T-cell (primary cell): ENCODE measurements around the gene ZNF611. TPM values are rescaled to one million over a fixed set of nuclear protein-coding genes. Genes with fewer than 3 reads are reported as not detected.
"Not testable (repeated sequence)": the region's sequence is repeated elsewhere in the genome, so short reads cannot be mapped to it uniquely, and the experiment has no call there.

Source experiments
- ATAC-seq, 4 experiments: fragments of 200-7000 bp in 3 of 4; fragments of 150-1000 bp in 1 of 4; cut with Tn5 transposase; replicated peaks in 1 of 4; 1 replicate in 3 of 4; 2 replicates in 1 of 4; pipeline ENCODE4 v1.10.0; 2021; ENCODE audit warnings: moderate library complexity in 3 of 4, mild to moderate bottlenecking in 2 of 4, moderate number of reproducible peaks in 1 of 4
- CTCF ChIA-PET, 2 donors: fragments of 300-600 bp; sonication (Branson Sonifier 250); formaldehyde crosslinking; loops; one replicate each; lab custom pipeline; 2022; ENCODE audit warnings: antibody characterized with exemption in 2 of 2; lab: Charles Lee
- POLR2A ChIA-PET, 2 donors: fragments of 300-600 bp; sonication (Branson Sonifier 250); formaldehyde crosslinking; loops; one replicate each; lab custom pipeline; 2022; ENCODE audit warnings: antibody characterized with exemption in 2 of 2; lab: Charles Lee
- DNase-seq, 35 experiments: peaks; one replicate each; pipeline versions ENCODE4 v3.0.0 to v3.0.0-alpha.2; 2013 to 2023
- H3K27ac ChIP-seq: one replicate; pipeline ENCODE4 v1.5.1; 2013; ENCODE audit warnings: low read length
- H3K27me3 ChIP-seq, 2 experiments: replicated peaks in 1 of 2; 1 replicate in 1 of 2; 2 replicates in 1 of 2; pipeline versions ENCODE4 v1.6.1 to v1.7.0; 2013; ENCODE audit warnings: low read length in 1 of 2, mixed read lengths in 1 of 2; ENCODE audit not compliant: control insufficient read depth in 2 of 2, insufficient read depth in 2 of 2; ENCODE audit errors: extremely low read depth in 1 of 2
- H3K36me3 ChIP-seq, 2 donors: 1 replicate in 1 of 2; 2 replicates in 1 of 2; pipeline versions ENCODE4 v1.6.1 to v1.7.0; 2013; ENCODE audit warnings: low read length in 1 of 2; ENCODE audit not compliant: control insufficient read depth in 2 of 2, insufficient read depth in 1 of 2; ENCODE audit errors: extremely low read depth in 1 of 2
- H3K4me1 ChIP-seq, 2 experiments: 1 replicate in 1 of 2; 2 replicates in 1 of 2; pipeline versions ENCODE4 v1.6.1 to v1.7.0; 2013; ENCODE audit warnings: low read length in 2 of 2, mixed read lengths in 1 of 2; ENCODE audit not compliant: insufficient read depth in 2 of 2, control insufficient read depth in 1 of 2; ENCODE audit errors: extremely low read depth in 1 of 2
- H3K4me3 ChIP-seq, 2 donors: 1 replicate in 1 of 2; 2 replicates in 1 of 2; pipeline versions ENCODE4 v1.5.1 to v1.7.0; 2013; ENCODE audit warnings: mild to moderate bottlenecking in 2 of 2, low read length in 1 of 2, moderate library complexity in 1 of 2; ENCODE audit not compliant: control insufficient read depth in 1 of 2; ENCODE audit errors: extremely low read depth in 1 of 2
- H3K9me3 ChIP-seq: 2 replicates; pipeline ENCODE4 v1.7.0; 2013
- H3K27ac Mint-ChIP-seq, 2 donors: one replicate each; pipeline ENCODE4 v1.8.0; 2020 to 2021; ENCODE audit warnings: mild to moderate bottlenecking in 2 of 2, mixed read lengths in 2 of 2
- H3K27me3 Mint-ChIP-seq, 2 donors: one replicate each; pipeline ENCODE4 v1.8.0; 2021 to 2022; ENCODE audit warnings: mixed read lengths in 2 of 2
- H3K36me3 Mint-ChIP-seq: one replicate; pipeline ENCODE4 v1.8.0; 2021; ENCODE audit warnings: mixed read lengths
- H3K4me1 Mint-ChIP-seq, 3 donors: one replicate each; pipeline ENCODE4 v1.8.0; 2020 to 2022; ENCODE audit warnings: mixed read lengths in 3 of 3, mild to moderate bottlenecking in 1 of 3
- H3K4me3 Mint-ChIP-seq, 3 donors: one replicate each; pipeline ENCODE4 v1.8.0; 2020 to 2022; ENCODE audit warnings: mild to moderate bottlenecking in 3 of 3, mixed read lengths in 3 of 3, moderate library complexity in 3 of 3
- H3K9me3 Mint-ChIP-seq, 3 donors: one replicate each; pipeline ENCODE4 v1.8.0; 2020 to 2022; ENCODE audit warnings: mixed read lengths in 3 of 3
- WGBS: methylation state at CpG from one replicate; pipeline ENCODE4 v1.1.5; 2013; ENCODE audit warnings: missing lambda C conversion rate; ENCODE audit not compliant: insufficient coverage; 5-methylcytosine and 5-hydroxymethylcytosine counted together
- total RNA-seq, 35 experiments: library from RNA in 6 of 35; stranded (reverse) in 6 of 35; fragments of 120-200 nt in 1 of 35; gene quantifications; one replicate each; pipeline versions ENCODE4 v1.2.1 to v1.2.4 and lab custom pipeline; 2013 to 2026

ZNF611 gene
- total RNA-seq, 5 donors from 2014 or later (not counting 1 experiment from before 2014, with no cell fraction given) = 31.5 to 46.2 (median 37.0) TPM

DNA sequence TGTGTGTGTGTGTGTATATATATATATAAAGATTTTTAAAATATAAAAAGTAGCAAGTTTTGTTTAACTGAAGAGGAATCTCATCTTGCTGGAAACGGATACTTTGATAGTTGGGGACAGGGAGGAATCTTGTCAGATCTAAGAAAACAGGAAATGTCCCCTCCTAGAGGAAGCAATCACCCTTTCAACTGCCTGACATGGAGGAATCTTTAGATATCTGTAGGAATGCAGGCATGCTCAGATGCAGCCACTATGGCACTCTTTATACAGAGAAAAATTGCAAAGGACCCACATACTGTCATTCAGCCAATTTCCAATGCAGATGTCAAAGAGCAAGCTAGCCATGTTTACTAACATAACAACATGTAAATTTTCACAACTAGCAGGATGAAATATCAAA is 38.8 kb downstream of the ZNF611 start:
- WGBS = no CpG with 5 or more reads among the region's 1 CpG
- H3K27ac Mint-ChIP-seq = no peak overlapping the region

DNA sequence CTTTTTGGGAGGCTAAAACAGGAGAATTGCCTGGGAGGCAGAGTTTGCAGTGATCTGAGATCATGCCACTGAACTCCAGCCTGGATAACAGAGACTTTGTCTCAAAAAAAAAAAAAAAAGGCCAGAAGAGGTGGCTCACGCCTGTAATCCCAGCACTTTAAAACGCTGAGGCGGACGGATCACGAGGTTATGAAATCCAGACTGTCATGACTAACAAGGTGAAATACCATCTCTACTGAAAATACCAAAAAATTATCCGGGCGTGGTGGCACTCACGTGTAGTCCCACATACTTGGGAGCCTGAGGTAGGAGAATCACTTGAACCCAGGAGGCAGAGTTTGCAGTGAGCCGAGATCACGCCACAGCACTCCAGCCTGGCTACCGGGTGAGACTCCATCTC is 39.9 kb downstream of the ZNF611 start:
- H3K27me3 Mint-ChIP-seq = no peaks in the 10 kb centered on the region
- no peak overlapping the region for H3K4me3 Mint-ChIP-seq
- ChIA-PET CTCF (no interaction called here), POLR2A (no interaction called here)
- H3K27me3 ChIP-seq = no peaks in the 10 kb centered on the region
- H3K4me3 ChIP-seq = no peak overlapping the region
- WGBS = no CpG with 5 or more reads among the region's 11 CpGs
- H3K27ac Mint-ChIP-seq = no peak overlapping the region
- H3K4me1 Mint-ChIP-seq = peaks cover 11 to 14% (median 13%) of the 10 kb centered on the region in 3 donors
- DNase-seq (no peak), ATAC-seq (no peak)
- no peaks in the 10 kb centered on the region for H3K36me3 ChIP-seq
- no peaks in the 10 kb centered on the region for H3K9me3 ChIP-seq
- H3K36me3 Mint-ChIP-seq = no peaks in the 10 kb centered on the region
- H3K9me3 Mint-ChIP-seq = peaks cover 0 to 13% (median 9%) of the 10 kb centered on the region in 3 donors
- H3K4me1 ChIP-seq = peaks cover 4 to 8% of the 10 kb centered on the region in 2 experiments
- no peak overlapping the region for H3K27ac ChIP-seq

More for the DNA sequence above, 38.8 kb downstream of the ZNF611 start:
- H3K4me3 Mint-ChIP-seq = no peak overlapping the region
- peaks cover 2 to 5% (median 4%) of the 10 kb centered on the region in 3 donors for H3K4me1 Mint-ChIP-seq
- Histone ChIP-seq H3K36me3 (no peaks in the 10 kb centered on the region), H3K4me3 (no peak overlapping the region), H3K27ac (no peak overlapping the region), H3K27me3 (no peaks in the 10 kb centered on the region), H3K9me3 (no peaks in the 10 kb centered on the region), H3K4me1 (peaks cover 2 to 4% of the 10 kb centered on the region in 2 experiments)
- POLR2A ChIA-PET = interaction anchor here in 1 of 2 donors (0.6 kb wide), 1 partner anchor 458 kb away, joined by 12 read pairs; no protein-coding TSS in a partner anchor
- ATAC-seq (no peak), DNase-seq (no peak)
- H3K36me3 Mint-ChIP-seq = peaks cover 6% of the 10 kb centered on the region
- no peaks in the 10 kb centered on the region for H3K27me3 Mint-ChIP-seq
- H3K9me3 Mint-ChIP-seq = peaks cover 0 to 19% (median 14%) of the 10 kb centered on the region in 3 donors
- CTCF ChIA-PET = no interaction called here

DNA sequence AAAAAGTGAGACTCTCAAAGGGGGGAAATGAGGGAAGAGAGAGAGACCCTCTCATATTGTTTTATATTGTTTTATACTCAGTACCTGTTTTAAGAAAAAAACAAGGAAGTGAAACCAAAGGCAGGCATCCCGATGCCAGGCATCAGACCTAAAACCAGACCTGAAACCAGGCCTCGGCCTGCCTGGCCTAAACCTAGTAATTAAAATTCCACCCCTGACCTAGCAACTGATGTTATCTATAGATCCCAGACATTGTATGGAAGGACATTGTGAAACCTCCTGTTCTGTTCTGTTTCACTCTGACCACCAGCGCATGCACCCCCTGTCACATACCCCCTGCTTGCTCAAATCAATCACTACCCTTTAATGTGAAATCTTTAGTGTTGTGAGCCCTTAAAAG is 40.6 kb downstream of the ZNF611 start:
- H3K4me1 ChIP-seq = peaks cover 7 to 14% of the 10 kb centered on the region in 2 experiments
- H3K27ac ChIP-seq, H3K4me3 ChIP-seq, H3K27me3 ChIP-seq, H3K27me3 Mint-ChIP-seq, ATAC-seq, DNase-seq, H3K9me3 ChIP-seq, H3K36me3 Mint-ChIP-seq, POLR2A ChIA-PET, H3K36me3 ChIP-seq, H3K27ac Mint-ChIP-seq, H3K4me3 Mint-ChIP-seq: not testable (repeated sequence)
- WGBS = no CpG with 5 or more reads among the region's 3 CpGs
- H3K9me3 Mint-ChIP-seq = peaks cover 0 to 11% (median 7%) of the 10 kb centered on the region in 3 donors
- H3K4me1 Mint-ChIP-seq = peaks cover 16 to 19% (median 18%) of the 10 kb centered on the region in 3 donors
- CTCF ChIA-PET = interaction anchor here in 1 of 2 donors (0.7 kb wide), 1 partner anchor 673 kb away, joined by 3 read pairs; no protein-coding TSS in a partner anchor

DNA sequence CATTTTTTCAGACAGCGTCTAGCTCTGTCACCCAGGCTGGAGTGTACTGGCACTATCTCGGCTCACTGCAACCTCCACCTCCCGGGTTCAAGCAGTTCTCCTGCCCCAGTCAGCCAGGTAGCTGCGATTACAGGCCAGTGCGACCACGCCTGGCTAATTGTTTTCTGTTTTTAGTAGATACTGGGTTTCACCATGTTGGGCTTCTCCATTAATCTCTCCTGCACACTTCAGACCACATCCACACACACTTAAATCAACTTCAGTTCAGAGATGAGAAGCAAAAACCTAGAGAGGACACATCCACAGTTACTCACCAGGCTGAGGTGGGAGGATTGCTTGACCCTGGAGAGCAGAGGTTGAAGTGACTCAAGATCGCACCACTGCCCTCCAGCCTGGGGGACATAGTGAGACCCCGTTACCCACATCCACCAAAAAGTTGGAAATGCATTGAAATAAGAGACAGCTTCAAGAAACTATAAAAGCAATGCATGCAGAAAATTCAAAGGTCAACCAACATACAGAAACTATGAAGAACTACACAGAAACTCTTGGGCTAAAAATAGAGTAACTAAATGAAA is 42.3 kb downstream of the ZNF611 start:
- Mint-ChIP-seq H3K36me3 (no peaks in the 10 kb centered on the region), H3K27me3 (no peaks in the 10 kb centered on the region), H3K4me1 (peaks cover 29 to 32% (median 29%) of the 10 kb centered on the region in 3 donors), H3K9me3 (peaks cover 0 to 1% (median 1%) of the 10 kb centered on the region in 3 donors), H3K27ac (no peak overlapping the region), H3K4me3 (peak overlapping the region in 1 of 3 donors; percentile 24)
- DNase-seq = no peak
- ChIA-PET POLR2A (no interaction called here), CTCF (no interaction called here)
- H3K4me3 ChIP-seq = no peak overlapping the region
- H3K27me3 ChIP-seq = no peaks in the 10 kb centered on the region
- no peaks in the 10 kb centered on the region for H3K9me3 ChIP-seq
- no peak overlapping the region for H3K27ac ChIP-seq
- WGBS = no CpG with 5 or more reads among the region's 8 CpGs
- peaks cover 11 to 20% of the 10 kb centered on the region in 2 experiments for H3K4me1 ChIP-seq
- no peak for ATAC-seq
- H3K36me3 ChIP-seq = no peaks in the 10 kb centered on the region

DNA sequence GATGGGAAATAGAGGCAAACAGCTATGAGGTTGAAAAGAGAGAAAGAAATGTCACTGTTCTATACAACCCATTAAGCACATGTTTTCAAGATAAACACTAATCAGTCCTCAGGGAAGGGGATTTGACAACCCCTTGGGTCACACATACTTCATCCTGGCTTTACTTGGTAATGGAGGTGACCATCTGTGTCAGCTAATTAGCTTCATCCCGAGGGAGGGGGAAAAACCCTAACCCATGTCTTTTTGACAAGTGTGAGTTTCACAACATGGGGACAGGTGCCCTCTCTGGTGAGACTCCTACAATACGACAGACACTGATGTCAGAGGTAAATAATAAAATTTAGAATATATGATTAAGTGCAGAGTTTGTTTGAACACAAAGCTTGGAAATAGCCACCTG is 43.1 kb downstream of the ZNF611 start:
- peaks cover 29 to 32% (median 29%) of the 10 kb centered on the region in 3 donors for H3K4me1 Mint-ChIP-seq
- no peak overlapping the region for H3K27ac Mint-ChIP-seq
- no peaks in the 10 kb centered on the region for H3K27me3 Mint-ChIP-seq
- Histone ChIP-seq H3K4me3 (no peak overlapping the region), H3K36me3 (no peaks in the 10 kb centered on the region), H3K9me3 (no peaks in the 10 kb centered on the region), H3K27ac (no peak overlapping the region), H3K27me3 (no peaks in the 10 kb centered on the region), H3K4me1 (peaks cover 11 to 23% of the 10 kb centered on the region in 2 experiments)
- no peak for ATAC-seq
- no peaks in the 10 kb centered on the region for H3K9me3 Mint-ChIP-seq
- no CpG with 5 or more reads among the region's 2 CpGs for WGBS
- H3K4me3 Mint-ChIP-seq = peak overlapping the region; percentile 55 to 91 (median 88)
- ChIA-PET CTCF (no interaction called here), POLR2A (no interaction called here)
- no peaks in the 10 kb centered on the region for H3K36me3 Mint-ChIP-seq
- DNase-seq = no peak

DNA sequence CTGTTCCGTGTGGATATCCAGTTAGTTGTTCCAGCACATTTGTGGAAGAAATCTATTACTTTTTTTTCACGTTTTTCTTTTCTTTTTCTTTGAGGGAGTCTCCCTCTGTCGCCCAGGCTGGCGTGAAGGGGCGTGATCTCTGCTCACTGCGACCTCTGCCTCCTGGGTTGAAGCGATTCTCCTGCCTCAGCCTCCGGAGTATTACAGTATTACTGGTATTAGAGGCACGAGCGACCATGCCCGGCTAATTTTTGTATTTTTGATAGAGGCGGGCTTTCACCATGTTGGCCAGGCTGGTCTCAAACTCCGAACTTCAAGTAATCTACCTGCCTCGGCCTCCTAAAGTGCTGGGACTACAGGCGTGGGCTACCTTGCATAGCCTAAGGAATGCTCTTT is 43.6 kb downstream of the ZNF611 start:
- Mint-ChIP-seq H3K4me1 (peaks cover 29 to 32% (median 29%) of the 10 kb centered on the region in 3 donors), H3K36me3 (no peaks in the 10 kb centered on the region), H3K4me3 (peak overlapping the region; percentile 88 to 95 (median 91)), H3K27me3 (no peaks in the 10 kb centered on the region), H3K9me3 (no peaks in the 10 kb centered on the region), H3K27ac (peak overlapping the region; percentile 75 to 94)
- WGBS = 76% methylated on average over 5 of the region's 15 CpGs
- Histone ChIP-seq H3K4me3 (peak overlapping the region in 1 of 2 donors; percentile 80), H3K4me1 (peaks cover 11 to 26% of the 10 kb centered on the region in 2 experiments), H3K9me3 (no peaks in the 10 kb centered on the region), H3K27ac (no peak overlapping the region), H3K27me3 (no peaks in the 10 kb centered on the region), H3K36me3 (no peaks in the 10 kb centered on the region)
- ChIA-PET POLR2A (no interaction called here), CTCF (no interaction called here)
- no peak for ATAC-seq
- DNase-seq = no peak
